ENCODE results near the gene HERC3.
"Not testable (repeated sequence)": the region's sequence is repeated elsewhere in the genome, so short reads cannot be mapped to it uniquely, and the experiment has no call there.

HERC3 gene

GRCh38 chr4:88605736-88606135, 13.5 kb downstream of the HERC3 start:
- no peak for TF ChIP-seq CTCF (conservative IDR thresholded peaks at IDR 0.05; ENCODE audit: low read depth, low read length)
- no peak overlapping the region for H3K4me3 ChIP-seq (ENCODE audit: low read length)
- DNase-seq (ENCODE audit: low read depth), result no peak

- DNase-seq (ENCODE audit: low read depth), result no peak
- H3K4me3 ChIP-seq (ENCODE audit: low read length), result no peak overlapping the region
- TF ChIP-seq CTCF (conservative IDR thresholded peaks at IDR 0.05; ENCODE audit: low read depth, low read length), result no peak
Observed at GRCh38 chr4:88606832-88607231, 14.6 kb downstream of the HERC3 start.

GRCh38 chr4:88609387-88609786, 17.1 kb downstream of the HERC3 start:
- TF ChIP-seq CTCF (conservative IDR thresholded peaks at IDR 0.05; ENCODE audit: low read depth, low read length), result no peak
- no peak overlapping the region for H3K4me3 ChIP-seq (ENCODE audit: low read length)
- DNase-seq (ENCODE audit: low read depth), result no peak

- not testable (repeated sequence) for DNase-seq (ENCODE audit: low read depth); H3K4me3 ChIP-seq (ENCODE audit: low read length)
Observed at GRCh38 chr4:88609794-88610193, 17.5 kb downstream of the HERC3 start.

GRCh38 chr4:88610771-88611170, 18.5 kb downstream of the HERC3 start:
- peak; percentile 99 for DNase-seq (ENCODE audit: low read depth)
- H3K4me3 ChIP-seq (ENCODE audit: low read length), result no peak overlapping the region
- no peak for TF ChIP-seq CTCF (conservative IDR thresholded peaks at IDR 0.05; ENCODE audit: low read depth, low read length)

GRCh38 chr4:88613417-88613875, 21.2 kb downstream of the HERC3 start:
- no peak for TF ChIP-seq CTCF (conservative IDR thresholded peaks at IDR 0.05; ENCODE audit: low read depth, low read length)
- H3K4me3 ChIP-seq (ENCODE audit: low read length), result no peak overlapping the region
- DNase-seq (ENCODE audit: low read depth), result no peak

GRCh38 chr4:88614058-88614457, 21.8 kb downstream of the HERC3 start:
- TF ChIP-seq CTCF (conservative IDR thresholded peaks at IDR 0.05; ENCODE audit: low read depth, low read length), result no peak
- DNase-seq (ENCODE audit: low read depth), result no peak
- H3K4me3 ChIP-seq (ENCODE audit: low read length), result no peak overlapping the region

All from retinal pigment epithelial cell (primary cell).